Left kidney (tissue), 2 donors: Measurements from ENCODE around the gene OGFOD2. TPM values are rescaled to one million over a fixed set of nuclear protein-coding genes. Genes with fewer than 3 reads are reported as not detected.

Source experiments
- DNase-seq: peaks from one replicate; pipeline ENCODE4 v3.0.0-alpha.2; 2013
- polyA plus RNA-seq: library from polyadenylated mRNA; unstranded; fragments of 120-200 nt; gene quantifications from one replicate; pipeline ENCODE4 v1.2.1, GENCODE V29; 2013; ENCODE audit not compliant: insufficient read length

Gene OGFOD2
- polyA plus RNA-seq, 1 donor: 14.5 TPM

GRCh38 chr12:122949816-122950675, 25.0 kb upstream of the OGFOD2 start:
- DNase-seq: no peak

GRCh38 chr12:122951406-122951805, 23.6 kb upstream of the OGFOD2 start:
- no peak for DNase-seq

GRCh38 chr12:122951979-122952892, 22.8 kb upstream of the OGFOD2 start:
- DNase-seq: no peak

- no peak for DNase-seq
These were observed 19.9 kb upstream of the OGFOD2 start for GRCh38 chr12:122955156-122955555.

- no peak for DNase-seq
These were observed 19.0 kb upstream of the OGFOD2 start for GRCh38 chr12:122956035-122956434.

- DNase-seq: no peak
These were observed 16.7 kb upstream of the OGFOD2 start for GRCh38 chr12:122958198-122958888.

- DNase-seq: no peak
These were observed 15.4 kb upstream of the OGFOD2 start for GRCh38 chr12:122959566-122960192.

- no peak for DNase-seq
These were observed 14.9 kb upstream of the OGFOD2 start for GRCh38 chr12:122960193-122960569.

GRCh38 chr12:122961531-122962329, 13.3 kb upstream of the OGFOD2 start:
- DNase-seq: no peak

GRCh38 chr12:122963941-122964265, 11.1 kb upstream of the OGFOD2 start:
- DNase-seq: no peak

GRCh38 chr12:122964439-122965257, 10.4 kb upstream of the OGFOD2 start:
- no peak for DNase-seq

GRCh38 chr12:122965321-122965751, 9.7 kb upstream of the OGFOD2 start:
- DNase-seq: no peak

GRCh38 chr12:122965851-122966742, 8.9 kb upstream of the OGFOD2 start, which contains the start of gene ABCB9:
TSS of gene ABCB9 (minus strand) at chr12:122966463. CDS start at chr12:122960235, 6,228 bp downstream.
- peak; percentile 89 for DNase-seq

- no peak for DNase-seq
These were observed 8.1 kb upstream of the OGFOD2 start for GRCh38 chr12:122966743-122967550.

GRCh38 chr12:122968104-122968503, 6.9 kb upstream of the OGFOD2 start:
- DNase-seq: no peak

GRCh38 chr12:122969676-122970075, 5.4 kb upstream of the OGFOD2 start:
- no peak for DNase-seq

GRCh38 chr12:122974274-122974891, 661 bp upstream of the OGFOD2 start:
- DNase-seq: peak; percentile 99
